Muscle layer of duodenum (tissue), 2 donors: ENCODE data around the gene VIPR1.

ENCODE experiments used
- H3K27ac ChIP-seq: one replicate; pipeline ENCODE4 v1.7.0; 2013; ENCODE audit warnings: mild to moderate bottlenecking, low read length
- H3K27me3 ChIP-seq: one replicate; pipeline ENCODE4 v1.7.0; 2013; ENCODE audit warnings: low read depth, mild to moderate bottlenecking, control low read depth, low read length
- H3K36me3 ChIP-seq, 2 donors: one replicate each; pipeline ENCODE4 v1.7.0; 2013; ENCODE audit warnings: low read length in 2 of 2, control low read depth in 1 of 2, mild to moderate bottlenecking in 1 of 2; ENCODE audit not compliant: insufficient read depth in 2 of 2, control insufficient read depth in 1 of 2
- H3K4me1 ChIP-seq, 2 donors: one replicate each; pipeline ENCODE4 v1.7.0; 2013; ENCODE audit warnings: low read length in 2 of 2, mild to moderate bottlenecking in 2 of 2, control low read depth in 1 of 2, moderate library complexity in 1 of 2; ENCODE audit not compliant: insufficient read depth in 2 of 2, control insufficient read depth in 1 of 2
- H3K4me3 ChIP-seq, 2 donors: one replicate each; pipeline ENCODE4 v1.7.0; 2013; ENCODE audit warnings: low read length in 2 of 2, low read depth in 1 of 2, mild to moderate bottlenecking in 1 of 2
- H3K9me3 ChIP-seq, 2 donors: one replicate each; pipeline ENCODE4 v1.7.0; 2013; ENCODE audit warnings: low read length in 2 of 2, control low read depth in 1 of 2, mild to moderate bottlenecking in 1 of 2; ENCODE audit not compliant: control insufficient read depth in 1 of 2
- donor health status: healthy.

Gene VIPR1

DNA sequence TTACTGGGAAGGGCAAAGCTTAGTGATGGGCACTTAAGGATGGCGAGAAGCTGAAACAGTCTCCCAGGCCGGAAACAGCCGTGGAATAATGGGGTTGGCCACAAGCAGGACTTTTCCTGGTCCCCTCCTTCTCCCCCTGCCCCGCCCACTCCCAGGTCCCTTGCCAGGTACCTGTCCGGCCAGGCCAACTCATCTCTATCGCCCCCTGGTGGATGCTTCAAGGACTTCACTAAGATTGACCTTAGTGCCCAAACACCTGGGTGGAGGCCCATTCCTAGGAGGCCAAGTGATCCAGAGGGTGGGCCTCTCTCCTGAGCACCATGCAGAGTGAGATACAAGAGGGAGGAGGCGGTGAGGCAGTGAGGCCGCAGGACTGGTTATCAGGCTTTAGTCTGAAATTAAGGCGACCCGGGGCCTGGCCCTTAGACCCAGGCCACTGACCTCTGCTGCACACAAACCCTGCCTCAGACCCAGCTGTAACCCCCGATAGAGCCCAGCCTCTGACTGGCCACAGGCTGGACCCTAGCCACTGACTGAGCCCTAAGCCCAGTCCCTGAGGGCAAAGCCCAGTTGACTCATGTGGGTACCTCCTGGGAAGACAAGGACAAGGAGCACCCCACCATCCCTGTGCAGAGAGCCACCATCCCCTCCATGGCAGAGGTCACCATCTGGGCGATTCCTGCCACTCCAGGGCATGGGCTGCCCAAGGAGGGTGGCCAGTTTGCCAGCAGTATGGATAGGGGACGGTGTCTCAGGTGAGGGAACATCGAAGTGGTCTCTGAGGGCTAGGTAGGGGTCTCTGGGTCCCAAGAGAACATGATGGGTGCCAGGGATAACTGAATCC lies 37.6 kb downstream of the VIPR1 start:
- no peaks in the 10 kb centered on the region for H3K27me3 ChIP-seq
- peaks cover 0 to 6% of the 10 kb centered on the region in 2 donors for H3K4me1 ChIP-seq
- no peaks in the 10 kb centered on the region for H3K36me3 ChIP-seq
- H3K4me3 ChIP-seq, result no peak overlapping the region
- H3K9me3 ChIP-seq, result no peaks in the 10 kb centered on the region
- H3K27ac ChIP-seq, result no peak overlapping the region

DNA sequence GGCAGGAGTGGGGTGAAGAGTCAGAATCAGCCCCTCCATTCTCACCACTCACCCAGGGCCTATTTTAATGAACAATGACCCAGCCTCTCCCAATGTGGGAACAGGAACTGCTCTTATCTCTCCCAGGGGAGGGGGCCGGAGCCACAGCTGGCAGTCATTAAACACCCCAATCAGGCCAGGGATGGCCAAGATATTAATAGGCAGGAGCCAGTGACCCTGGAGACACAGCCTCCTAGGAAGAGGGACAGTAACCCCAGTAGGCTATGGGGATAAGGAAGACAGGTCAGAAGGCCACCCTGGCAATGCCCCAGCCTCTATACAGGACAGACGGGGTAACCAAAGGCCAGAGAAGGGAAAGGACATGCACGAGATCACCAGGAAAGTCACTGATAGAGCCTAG lies 38.6 kb downstream of the VIPR1 start:
- no peaks in the 10 kb centered on the region for H3K9me3 ChIP-seq
- no peak overlapping the region for H3K27ac ChIP-seq
- H3K4me3 ChIP-seq, result no peak overlapping the region
- H3K36me3 ChIP-seq, result no peaks in the 10 kb centered on the region
- peaks cover 0 to 6% of the 10 kb centered on the region in 2 donors for H3K4me1 ChIP-seq
- no peaks in the 10 kb centered on the region for H3K27me3 ChIP-seq

DNA sequence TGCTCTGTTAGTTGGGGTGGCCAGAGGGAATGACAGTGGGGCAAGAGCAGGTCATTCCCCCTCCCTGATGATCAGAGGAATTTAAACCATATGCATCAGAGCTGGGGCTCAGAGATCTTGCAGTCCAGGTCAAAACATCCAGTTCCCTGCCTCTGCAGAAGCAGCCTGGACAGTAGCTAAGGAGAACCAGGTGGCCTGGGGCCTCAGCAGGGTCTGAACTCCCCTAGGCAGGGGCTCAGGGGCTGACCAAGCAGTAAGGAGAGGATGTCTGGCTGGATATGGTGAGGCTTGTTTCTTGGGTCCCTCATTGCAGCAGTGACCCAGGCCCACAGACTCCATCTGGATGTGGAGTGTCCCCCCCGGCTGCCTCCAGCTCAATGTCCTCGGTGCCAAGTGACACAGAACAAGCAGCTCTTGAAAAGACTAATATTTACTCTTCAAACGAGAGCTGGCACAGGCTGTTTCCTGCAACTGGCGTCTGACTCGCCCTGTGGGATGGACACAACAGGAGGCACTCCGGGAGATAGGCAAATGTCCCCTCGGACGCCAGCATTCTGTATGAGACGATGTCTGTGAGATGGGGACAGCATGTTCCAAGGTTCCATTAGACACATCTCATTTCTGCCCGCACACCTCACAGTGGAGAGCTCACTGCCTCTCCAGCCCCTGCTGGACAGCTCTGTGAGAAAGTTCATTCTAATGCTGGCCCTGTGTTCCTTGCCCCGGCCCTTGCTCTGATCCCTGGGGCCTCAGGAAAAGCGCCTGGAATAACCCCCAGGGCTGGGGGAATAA lies 42.2 kb downstream of the VIPR1 start:
- no peak overlapping the region for H3K4me3 ChIP-seq
- H3K27ac ChIP-seq, result no peak overlapping the region
- peaks cover 0 to 6% of the 10 kb centered on the region in 2 donors for H3K4me1 ChIP-seq
- H3K27me3 ChIP-seq, result no peaks in the 10 kb centered on the region
- no peaks in the 10 kb centered on the region for H3K9me3 ChIP-seq
- peaks cover 6 to 10% of the 10 kb centered on the region in 2 donors for H3K36me3 ChIP-seq

DNA sequence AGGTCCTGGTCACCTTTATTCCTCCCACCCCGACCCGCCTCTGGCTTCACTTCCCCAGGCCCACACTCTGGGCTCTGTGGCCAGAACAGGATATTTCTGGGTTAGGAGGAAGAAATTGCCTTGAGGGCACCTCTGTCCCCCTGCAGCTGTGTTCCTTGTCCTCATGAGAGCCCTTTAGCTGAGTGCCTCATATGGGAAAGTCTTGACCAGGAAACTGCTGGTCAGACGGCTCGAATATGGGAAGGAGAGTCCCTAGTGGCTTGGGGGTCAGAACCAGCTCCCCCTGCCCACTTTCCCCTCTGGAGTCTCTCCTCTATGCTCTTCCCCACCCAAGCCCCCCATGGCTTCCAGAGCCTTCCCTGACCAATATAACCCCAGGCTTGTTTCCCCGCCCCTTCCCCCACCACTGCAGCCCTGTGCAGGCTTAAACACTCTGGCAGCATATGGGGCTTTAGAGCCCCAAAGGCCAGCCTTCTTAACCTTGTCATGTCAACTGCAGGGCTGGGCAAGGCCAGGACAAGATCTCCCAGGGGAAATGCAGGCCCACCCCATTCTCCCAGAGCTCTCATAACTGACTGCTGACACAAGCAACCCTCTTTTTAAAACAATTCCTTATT lies 42.9 kb downstream of the VIPR1 start:
- Histone ChIP-seq H3K4me1 (peaks cover 0 to 6% of the 10 kb centered on the region in 2 donors), H3K27me3 (no peaks in the 10 kb centered on the region), H3K9me3 (no peaks in the 10 kb centered on the region), H3K4me3 (no peak overlapping the region), H3K27ac (no peak overlapping the region), H3K36me3 (peaks cover 6 to 12% of the 10 kb centered on the region in 2 donors)

- Histone ChIP-seq H3K9me3 (no peaks in the 10 kb centered on the region), H3K36me3 (peaks cover 9 to 15% of the 10 kb centered on the region in 2 donors), H3K27ac (no peak overlapping the region), H3K4me3 (no peak overlapping the region), H3K4me1 (peaks cover 0 to 6% of the 10 kb centered on the region in 2 donors), H3K27me3 (no peaks in the 10 kb centered on the region)
Measured at GRCh38 chr3:42546691-42547213, 44.3 kb downstream of the VIPR1 start.

GRCh38 chr3:42547401-42547945 lies 45.0 kb downstream of the VIPR1 start:
- no peak overlapping the region for H3K27ac ChIP-seq
- no peak overlapping the region for H3K4me3 ChIP-seq
- no peaks in the 10 kb centered on the region for H3K9me3 ChIP-seq
- H3K36me3 ChIP-seq, result peaks cover 10 to 15% of the 10 kb centered on the region in 2 donors
- no peaks in the 10 kb centered on the region for H3K27me3 ChIP-seq
- peaks cover 0 to 6% of the 10 kb centered on the region in 2 donors for H3K4me1 ChIP-seq

GRCh38 chr3:42549131-42549530 lies 46.7 kb downstream of the VIPR1 start:
- Histone ChIP-seq H3K4me3 (no peak overlapping the region), H3K4me1 (peaks cover 0 to 6% of the 10 kb centered on the region in 2 donors), H3K9me3 (no peaks in the 10 kb centered on the region), H3K27me3 (no peaks in the 10 kb centered on the region), H3K27ac (no peak overlapping the region), H3K36me3 (peaks cover 21 to 30% of the 10 kb centered on the region in 2 donors)

- no peaks in the 10 kb centered on the region for H3K9me3 ChIP-seq
- H3K4me1 ChIP-seq, result no peaks in the 10 kb centered on the region
- no peak overlapping the region for H3K4me3 ChIP-seq
- no peak overlapping the region for H3K27ac ChIP-seq
- H3K27me3 ChIP-seq, result no peaks in the 10 kb centered on the region
- peaks cover 21 to 37% of the 10 kb centered on the region in 2 donors for H3K36me3 ChIP-seq
Measured at GRCh38 chr3:42550250-42550649, 47.8 kb downstream of the VIPR1 start.

GRCh38 chr3:42552830-42553229 lies 50.4 kb downstream of the VIPR1 start:
- peaks cover 40 to 62% of the 10 kb centered on the region in 2 donors for H3K36me3 ChIP-seq
- H3K9me3 ChIP-seq, result no peaks in the 10 kb centered on the region

DNA sequence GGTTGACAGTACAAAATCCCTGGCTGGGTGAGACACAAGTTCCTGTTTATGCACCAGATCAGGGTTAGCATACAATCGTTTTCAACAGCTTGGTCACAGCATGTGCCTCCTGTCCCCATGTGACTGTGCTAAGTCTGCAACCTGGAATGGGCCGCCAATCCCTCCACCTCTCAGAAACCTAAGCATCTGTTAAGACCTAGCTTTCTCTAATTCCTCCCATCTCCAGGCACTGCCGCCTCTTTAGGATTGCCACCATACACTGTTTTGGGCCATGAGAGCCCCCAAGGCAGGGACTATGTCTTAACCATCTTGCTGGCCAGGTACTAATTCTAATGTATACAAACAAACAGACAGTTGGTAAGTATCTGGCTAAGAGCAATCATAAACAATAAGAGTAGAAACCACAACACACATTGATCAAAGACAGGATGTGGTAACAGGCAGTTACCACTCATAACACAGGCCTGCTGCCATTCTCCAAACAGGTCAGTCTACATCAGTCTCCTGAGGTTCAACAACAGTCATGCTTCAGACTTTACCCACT lies 53.7 kb downstream of the VIPR1 start:
- peaks cover 40 to 71% of the 10 kb centered on the region in 2 donors for H3K36me3 ChIP-seq
- no peaks in the 10 kb centered on the region for H3K9me3 ChIP-seq
- no peak overlapping the region for H3K27ac ChIP-seq
- no peaks in the 10 kb centered on the region for H3K4me1 ChIP-seq
- no peak overlapping the region for H3K4me3 ChIP-seq
- H3K27me3 ChIP-seq, result no peaks in the 10 kb centered on the region

More at GRCh38 chr3:42552830-42553229, 50.4 kb downstream of the VIPR1 start:
- no peaks in the 10 kb centered on the region for H3K4me1 ChIP-seq
- H3K27me3 ChIP-seq, result no peaks in the 10 kb centered on the region
- no peak overlapping the region for H3K4me3 ChIP-seq
- H3K27ac ChIP-seq, result no peak overlapping the region
